Neutrophil (primary cell): ENCODE data around the gene CABCOCO1.

Experiments
- H3K27ac ChIP-seq: fragments of 200-600 bp; sonication (generic); 2 replicates; pipeline ENCODE4 v1.5.1; 2016; ENCODE audit warnings: mild to moderate bottlenecking, moderate library complexity
- H3K27me3 ChIP-seq: fragments of 200-600 bp; sonication (generic); 2 replicates; pipeline ENCODE4 v1.6.0; 2016; ENCODE audit warnings: mild to moderate bottlenecking
- H3K36me3 ChIP-seq: fragments of 200-600 bp; sonication (generic); 2 replicates; pipeline ENCODE4 v1.5.1; 2017
- H3K4me1 ChIP-seq, 2 experiments: fragments of 200-600 bp in 1 of 2; sonication (generic) in 1 of 2; 1 replicate in 1 of 2; 2 replicates in 1 of 2; pipeline versions ENCODE4 v1.5.1 to v1.6.1; 2013 to 2016; ENCODE audit warnings: low read depth in 1 of 2, low read length in 1 of 2, mild to moderate bottlenecking in 1 of 2, moderate library complexity in 1 of 2; ENCODE audit not compliant: control insufficient read depth in 1 of 2, insufficient read depth in 1 of 2
- H3K4me3 ChIP-seq, 2 experiments: fragments of 200-600 bp in 1 of 2; sonication (generic) in 1 of 2; 1 replicate in 1 of 2; 2 replicates in 1 of 2; pipeline ENCODE4 v1.5.1; 2013 to 2016; ENCODE audit warnings: low read depth in 1 of 2, low read length in 1 of 2, mild to moderate bottlenecking in 1 of 2, moderate library complexity in 1 of 2
- H3K9me3 ChIP-seq: fragments of 200-600 bp; sonication (generic); 2 replicates; pipeline ENCODE4 v1.5.1; 2016
- CTCF ChIP-seq: fragments of 200-600 bp; sonication (generic); IDR thresholded peaks from 2 replicates; pipeline ENCODE4 v1.5.1; 2016; ENCODE audit warnings: antibody characterized with exemption

The CABCOCO1 gene

GRCh38 chr10:61620506-61620905, 42.2 kb upstream of the CABCOCO1 start:
- no peak for TF ChIP-seq CTCF
- H3K27me3 ChIP-seq = no peaks in the 10 kb centered on the region
- H3K4me1 ChIP-seq = no peaks in the 10 kb centered on the region
- no peaks in the 10 kb centered on the region for H3K9me3 ChIP-seq
- H3K4me3 ChIP-seq = no peak overlapping the region
- H3K27ac ChIP-seq = no peak overlapping the region
- H3K36me3 ChIP-seq = no peaks in the 10 kb centered on the region

- H3K4me1 ChIP-seq = no peaks in the 10 kb centered on the region
- no peak overlapping the region for H3K27ac ChIP-seq
- H3K27me3 ChIP-seq = no peaks in the 10 kb centered on the region
- no peak for TF ChIP-seq CTCF
- no peaks in the 10 kb centered on the region for H3K9me3 ChIP-seq
- H3K36me3 ChIP-seq = no peaks in the 10 kb centered on the region
- no peak overlapping the region for H3K4me3 ChIP-seq
Observed at GRCh38 chr10:61621605-61622051, 41.1 kb upstream of the CABCOCO1 start.

GRCh38 chr10:61623161-61623560, 39.6 kb upstream of the CABCOCO1 start:
- no peaks in the 10 kb centered on the region for H3K36me3 ChIP-seq
- no peak overlapping the region for H3K4me3 ChIP-seq
- TF ChIP-seq CTCF = no peak
- H3K9me3 ChIP-seq = no peaks in the 10 kb centered on the region
- H3K4me1 ChIP-seq = no peaks in the 10 kb centered on the region
- no peak overlapping the region for H3K27ac ChIP-seq
- H3K27me3 ChIP-seq = no peaks in the 10 kb centered on the region

GRCh38 chr10:61626209-61626608, 36.5 kb upstream of the CABCOCO1 start:
- Histone ChIP-seq H3K27me3 (no peaks in the 10 kb centered on the region), H3K4me1 (no peaks in the 10 kb centered on the region), H3K36me3 (no peaks in the 10 kb centered on the region), H3K27ac (no peak overlapping the region), H3K9me3 (no peaks in the 10 kb centered on the region), H3K4me3 (no peak overlapping the region)
- TF ChIP-seq CTCF = no peak

- H3K9me3 ChIP-seq = no peaks in the 10 kb centered on the region
Observed at GRCh38 chr10:61627266-61627665, 35.5 kb upstream of the CABCOCO1 start.

More at GRCh38 chr10:61627266-61627665, 35.5 kb upstream of the CABCOCO1 start:
- no peak overlapping the region for H3K4me3 ChIP-seq
- no peak for TF ChIP-seq CTCF
- H3K4me1 ChIP-seq = no peaks in the 10 kb centered on the region
- no peaks in the 10 kb centered on the region for H3K36me3 ChIP-seq
- H3K27me3 ChIP-seq = no peaks in the 10 kb centered on the region
- no peak overlapping the region for H3K27ac ChIP-seq
